ENCODE results near the gene GPR107.

DNA sequence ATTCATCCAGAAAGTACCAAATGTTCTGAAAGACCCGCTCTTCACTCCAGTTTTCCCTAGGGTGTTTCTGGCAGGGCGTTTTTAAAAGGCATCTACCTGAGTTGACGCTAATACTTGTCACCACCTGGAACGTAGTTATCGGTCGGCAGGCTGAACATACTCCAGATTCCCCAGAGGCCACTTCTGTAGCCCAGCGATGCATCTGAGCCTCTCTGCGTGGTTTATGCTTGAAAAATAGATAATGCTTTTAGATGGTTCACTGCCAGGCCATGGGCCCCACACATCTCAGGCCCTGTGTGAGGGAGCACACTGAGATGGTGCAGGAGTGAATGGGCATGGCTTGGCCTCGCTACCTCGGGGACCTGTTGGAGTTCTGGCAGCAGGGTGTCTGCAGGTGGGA lies 85.5 kb downstream of the GPR107 start:
- TF ChIP-seq, protein P1, sequence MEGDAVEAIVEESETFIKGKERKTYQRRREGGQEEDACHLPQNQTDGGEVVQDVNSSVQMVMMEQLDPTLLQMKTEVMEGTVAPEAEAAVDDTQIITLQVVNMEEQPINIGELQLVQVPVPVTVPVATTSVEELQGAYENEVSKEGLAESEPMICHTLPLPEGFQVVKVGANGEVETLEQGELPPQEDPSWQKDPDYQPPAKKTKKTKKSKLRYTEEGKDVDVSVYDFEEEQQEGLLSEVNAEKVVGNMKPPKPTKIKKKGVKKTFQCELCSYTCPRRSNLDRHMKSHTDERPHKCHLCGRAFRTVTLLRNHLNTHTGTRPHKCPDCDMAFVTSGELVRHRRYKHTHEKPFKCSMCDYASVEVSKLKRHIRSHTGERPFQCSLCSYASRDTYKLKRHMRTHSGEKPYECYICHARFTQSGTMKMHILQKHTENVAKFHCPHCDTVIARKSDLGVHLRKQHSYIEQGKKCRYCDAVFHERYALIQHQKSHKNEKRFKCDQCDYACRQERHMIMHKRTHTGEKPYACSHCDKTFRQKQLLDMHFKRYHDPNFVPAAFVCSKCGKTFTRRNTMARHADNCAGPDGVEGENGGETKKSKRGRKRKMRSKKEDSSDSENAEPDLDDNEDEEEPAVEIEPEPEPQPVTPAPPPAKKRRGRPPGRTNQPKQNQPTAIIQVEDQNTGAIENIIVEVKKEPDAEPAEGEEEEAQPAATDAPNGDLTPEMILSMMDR (IDR thresholded peaks at IDR 0.05), result no peak
- no peak for TF ChIP-seq POLR2A (IDR thresholded peaks at IDR 0.05)
